ENCODE measurements around the gene SLC22A14. TPM values are rescaled to one million over a fixed set of nuclear protein-coding genes. Genes with fewer than 3 reads are reported as not detected.

The SLC22A14 gene
- total and polyA plus RNA-seq, 2 donors (not counting 3 experiments of a cell fraction or from before 2014, with no cell fraction given) = not detected

DNA sequence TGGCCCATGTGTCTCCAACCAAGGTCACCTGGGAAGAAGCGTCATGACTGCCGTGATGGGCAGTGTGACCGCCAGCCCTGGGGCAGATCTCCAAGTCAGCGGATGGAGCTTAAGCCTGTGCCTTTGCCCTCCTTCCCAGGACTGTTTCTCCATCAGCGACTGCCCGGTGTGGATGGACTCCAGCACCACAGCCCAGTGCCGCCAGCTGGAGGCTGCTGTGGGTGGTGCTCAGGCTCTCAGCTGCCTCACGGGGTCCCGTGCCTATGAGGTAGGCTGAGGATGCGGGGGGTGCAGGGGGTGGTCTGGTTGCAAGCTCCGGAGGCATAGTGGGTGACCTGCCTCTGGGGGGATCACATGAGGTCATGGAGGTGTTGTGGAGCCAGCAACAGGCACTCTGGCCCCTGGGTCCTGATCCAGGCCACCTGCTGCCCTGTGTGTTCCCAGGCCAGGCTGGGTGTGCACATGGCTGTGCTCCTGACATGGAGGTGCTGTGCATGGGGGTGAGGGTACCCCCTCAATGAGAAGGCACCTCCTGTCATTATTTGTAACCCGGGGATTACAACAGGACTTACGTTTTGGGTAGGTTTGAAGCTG is 83.5 kb downstream of the SLC22A14 start:
- no peak overlapping the region for H2AFZ ChIP-seq (ENCODE audit: low read depth, low read length)
- DNase-seq (ENCODE audit: low read depth, low spot score) = no peak
- TF ChIP-seq EZH2 (IDR thresholded peaks at IDR 0.05; ENCODE audit: borderline replicate concordance, low read depth, low read length, severe bottlenecking) = no peak
- TF ChIP-seq, protein P1, sequence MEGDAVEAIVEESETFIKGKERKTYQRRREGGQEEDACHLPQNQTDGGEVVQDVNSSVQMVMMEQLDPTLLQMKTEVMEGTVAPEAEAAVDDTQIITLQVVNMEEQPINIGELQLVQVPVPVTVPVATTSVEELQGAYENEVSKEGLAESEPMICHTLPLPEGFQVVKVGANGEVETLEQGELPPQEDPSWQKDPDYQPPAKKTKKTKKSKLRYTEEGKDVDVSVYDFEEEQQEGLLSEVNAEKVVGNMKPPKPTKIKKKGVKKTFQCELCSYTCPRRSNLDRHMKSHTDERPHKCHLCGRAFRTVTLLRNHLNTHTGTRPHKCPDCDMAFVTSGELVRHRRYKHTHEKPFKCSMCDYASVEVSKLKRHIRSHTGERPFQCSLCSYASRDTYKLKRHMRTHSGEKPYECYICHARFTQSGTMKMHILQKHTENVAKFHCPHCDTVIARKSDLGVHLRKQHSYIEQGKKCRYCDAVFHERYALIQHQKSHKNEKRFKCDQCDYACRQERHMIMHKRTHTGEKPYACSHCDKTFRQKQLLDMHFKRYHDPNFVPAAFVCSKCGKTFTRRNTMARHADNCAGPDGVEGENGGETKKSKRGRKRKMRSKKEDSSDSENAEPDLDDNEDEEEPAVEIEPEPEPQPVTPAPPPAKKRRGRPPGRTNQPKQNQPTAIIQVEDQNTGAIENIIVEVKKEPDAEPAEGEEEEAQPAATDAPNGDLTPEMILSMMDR (IDR thresholded peaks at IDR 0.05; ENCODE audit: extremely low read depth in 1 of 2, insufficient read depth in 1 of 2, low read depth in 1 of 2, low read length in 2 of 2) = no peak
- TF ChIP-seq, protein P2, sequence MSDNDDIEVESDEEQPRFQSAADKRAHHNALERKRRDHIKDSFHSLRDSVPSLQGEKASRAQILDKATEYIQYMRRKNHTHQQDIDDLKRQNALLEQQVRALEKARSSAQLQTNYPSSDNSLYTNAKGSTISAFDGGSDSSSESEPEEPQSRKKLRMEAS (IDR thresholded peaks at IDR 0.05; ENCODE audit: insufficient read depth, insufficient read length) = no peak
- ChIA-PET CTCF (interaction anchor here (1.2 to 1.3 kb wide), 2 partner anchors 10 to 32 kb away, joined by 3 read pairs; no protein-coding TSS in a partner anchor), POLR2A (no interaction called here)
- no peaks in the 10 kb centered on the region for H3K79me2 ChIP-seq (ENCODE audit: control insufficient read depth, insufficient read depth, low read length)
- no peak overlapping the region for H3K9ac ChIP-seq (replicated peaks; ENCODE audit: extremely low read depth, insufficient read depth, low read length)
- no peak overlapping the region for H3K27ac ChIP-seq (ENCODE audit: insufficient read depth, low read depth, low read length)
- intact Hi-C loops (cut with micrococcal nuclease) (no loop called here), dilution Hi-C loops (cut with MboI; ENCODE audit: extremely low pct_ligation_motif_present, low sequenced_read_pairs) (no loop called here)
- no peaks in the 10 kb centered on the region for H3K27me3 ChIP-seq (ENCODE audit: control insufficient read depth in 2 of 2, insufficient read depth in 2 of 2, low read length in 2 of 2)
- H3K4me3 ChIP-seq (replicated peaks in 1 of 3; ENCODE audit: insufficient read depth in 1 of 3, low read depth in 1 of 3, low read length in 3 of 3) = no peak overlapping the region
- no peak overlapping the region for H3K4me2 ChIP-seq (ENCODE audit: insufficient read depth, low read length)
- no peaks in the 10 kb centered on the region for H4K20me1 ChIP-seq (replicated peaks; ENCODE audit: control insufficient read depth, extremely low read depth, insufficient read depth, low read length)
- no peaks in the 10 kb centered on the region for H3K4me1 ChIP-seq (ENCODE audit: control insufficient read depth, extremely low read depth, insufficient read depth, low read length)
- no peak for FAIRE-seq
- peaks cover 0 to 2% of the 10 kb centered on the region in 2 experiments for H3K36me3 ChIP-seq (ENCODE audit: control insufficient read depth in 2 of 2, extremely low read depth in 1 of 2, insufficient read depth in 2 of 2, low read length in 2 of 2)
- H3K9me1 ChIP-seq (replicated peaks; ENCODE audit: control insufficient read depth, extremely low read depth, insufficient read depth, low read length) = no peaks in the 10 kb centered on the region
- no TSS peak for BruUV-seq (replicated peaks)
- no peaks in the 10 kb centered on the region for H3K9me3 ChIP-seq (replicated peaks; ENCODE audit: control insufficient read depth, insufficient read depth, low read length)

DNA sequence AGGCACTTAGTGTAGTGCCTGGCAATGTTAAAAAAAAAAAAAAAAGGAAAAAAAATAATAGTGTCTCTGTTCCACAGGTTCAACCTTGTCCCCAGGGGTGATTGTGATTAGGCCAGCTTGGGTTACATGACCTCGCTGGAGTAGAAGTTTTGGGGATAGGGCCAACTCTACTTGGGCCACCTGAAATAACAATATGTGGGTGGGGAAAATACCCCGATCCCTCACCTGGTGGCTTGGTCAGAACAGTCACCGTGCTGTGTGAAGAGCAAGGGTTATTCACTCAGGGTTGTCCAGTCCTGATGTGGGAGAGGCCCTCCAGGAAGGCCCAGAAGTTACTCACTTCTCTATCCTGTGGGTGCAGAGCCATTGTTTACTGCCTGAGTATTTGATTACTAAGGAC is 84.0 kb downstream of the SLC22A14 start:
- H2AFZ ChIP-seq (ENCODE audit: low read depth, low read length) = no peak overlapping the region
- H4K20me1 ChIP-seq (replicated peaks; ENCODE audit: control insufficient read depth, extremely low read depth, insufficient read depth, low read length) = no peaks in the 10 kb centered on the region
- H3K4me1 ChIP-seq (ENCODE audit: control insufficient read depth, extremely low read depth, insufficient read depth, low read length) = no peaks in the 10 kb centered on the region
- no peaks in the 10 kb centered on the region for H3K9me3 ChIP-seq (replicated peaks; ENCODE audit: control insufficient read depth, insufficient read depth, low read length)
- TF ChIP-seq, protein P2 (IDR thresholded peaks at IDR 0.05; ENCODE audit: insufficient read depth, insufficient read length) = no peak
- TF ChIP-seq MYC (IDR thresholded peaks at IDR 0.05; ENCODE audit: low read depth, low read length) = no peak
- TF ChIP-seq EZH2 (IDR thresholded peaks at IDR 0.05; ENCODE audit: borderline replicate concordance, low read depth, low read length, severe bottlenecking) = no peak
- H3K4me2 ChIP-seq (ENCODE audit: insufficient read depth, low read length) = no peak overlapping the region
- ChIA-PET POLR2A (no interaction called here), CTCF (interaction anchor here (1.2 kb wide), 1 partner anchor 11 kb away, joined by 3 read pairs; no protein-coding TSS in a partner anchor)
- H3K27ac ChIP-seq (ENCODE audit: insufficient read depth, low read depth, low read length) = no peak overlapping the region
- H3K27me3 ChIP-seq (ENCODE audit: control insufficient read depth in 2 of 2, insufficient read depth in 2 of 2, low read length in 2 of 2) = no peaks in the 10 kb centered on the region
- no peaks in the 10 kb centered on the region for H3K79me2 ChIP-seq (ENCODE audit: control insufficient read depth, insufficient read depth, low read length)
- H3K9ac ChIP-seq (replicated peaks; ENCODE audit: extremely low read depth, insufficient read depth, low read length) = no peak overlapping the region
- no peaks in the 10 kb centered on the region for H3K9me1 ChIP-seq (replicated peaks; ENCODE audit: control insufficient read depth, extremely low read depth, insufficient read depth, low read length)
- no TSS peak for BruUV-seq (replicated peaks)
- intact Hi-C loops (cut with micrococcal nuclease) = no loop called here
- FAIRE-seq = no peak
- DNase-seq (ENCODE audit: low read depth, low spot score) = no peak
- dilution Hi-C loops (cut with MboI; ENCODE audit: extremely low pct_ligation_motif_present, low sequenced_read_pairs) = no loop called here
- H3K4me3 ChIP-seq (replicated peaks in 1 of 3; ENCODE audit: insufficient read depth in 1 of 3, low read depth in 1 of 3, low read length in 3 of 3) = no peak overlapping the region
- peaks cover 0 to 2% of the 10 kb centered on the region in 2 experiments for H3K36me3 ChIP-seq (ENCODE audit: control insufficient read depth in 2 of 2, extremely low read depth in 1 of 2, insufficient read depth in 2 of 2, low read length in 2 of 2)

Measured in endothelial cell of umbilical vein (primary cell).